ENCODE data around the gene CDH2.

DNA sequence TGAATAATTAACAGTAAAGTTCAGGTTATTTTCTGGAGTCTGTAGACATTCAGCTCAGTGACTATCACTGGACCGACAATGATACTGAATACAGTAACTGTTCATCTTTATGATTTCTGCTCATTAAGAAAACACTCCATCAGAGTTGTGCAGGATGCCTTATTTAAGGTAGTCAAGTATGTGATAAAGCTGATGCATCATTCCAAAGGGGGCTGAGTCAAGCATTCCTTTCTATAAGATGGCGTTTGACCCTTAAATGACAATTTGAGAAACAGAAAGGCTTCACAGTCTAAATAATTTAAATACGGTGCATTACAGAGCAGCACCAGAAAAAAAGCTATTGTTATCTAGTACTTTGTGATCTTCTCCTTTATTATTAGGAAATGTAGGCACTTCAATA is 131.1 kb downstream of the CDH2 start:
- TF ChIP-seq, protein P1, sequence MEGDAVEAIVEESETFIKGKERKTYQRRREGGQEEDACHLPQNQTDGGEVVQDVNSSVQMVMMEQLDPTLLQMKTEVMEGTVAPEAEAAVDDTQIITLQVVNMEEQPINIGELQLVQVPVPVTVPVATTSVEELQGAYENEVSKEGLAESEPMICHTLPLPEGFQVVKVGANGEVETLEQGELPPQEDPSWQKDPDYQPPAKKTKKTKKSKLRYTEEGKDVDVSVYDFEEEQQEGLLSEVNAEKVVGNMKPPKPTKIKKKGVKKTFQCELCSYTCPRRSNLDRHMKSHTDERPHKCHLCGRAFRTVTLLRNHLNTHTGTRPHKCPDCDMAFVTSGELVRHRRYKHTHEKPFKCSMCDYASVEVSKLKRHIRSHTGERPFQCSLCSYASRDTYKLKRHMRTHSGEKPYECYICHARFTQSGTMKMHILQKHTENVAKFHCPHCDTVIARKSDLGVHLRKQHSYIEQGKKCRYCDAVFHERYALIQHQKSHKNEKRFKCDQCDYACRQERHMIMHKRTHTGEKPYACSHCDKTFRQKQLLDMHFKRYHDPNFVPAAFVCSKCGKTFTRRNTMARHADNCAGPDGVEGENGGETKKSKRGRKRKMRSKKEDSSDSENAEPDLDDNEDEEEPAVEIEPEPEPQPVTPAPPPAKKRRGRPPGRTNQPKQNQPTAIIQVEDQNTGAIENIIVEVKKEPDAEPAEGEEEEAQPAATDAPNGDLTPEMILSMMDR (IDR thresholded peaks at IDR 0.05; ENCODE audit: insufficient read depth, low read depth, low read length), result no peak
- no peak for TF ChIP-seq EZH2 (IDR thresholded peaks at IDR 0.05; ENCODE audit: insufficient read depth, low read length)
